ENCODE measurements around the gene OPTC. TPM values are rescaled to one million over a fixed set of nuclear protein-coding genes. Genes with fewer than 3 reads are reported as not detected.

OPTC gene
- total and polyA plus RNA-seq, 9 of the 15 experiments (the other 6 are each of a cell fraction or from before 2014, with no cell fraction given), result not detected

DNA sequence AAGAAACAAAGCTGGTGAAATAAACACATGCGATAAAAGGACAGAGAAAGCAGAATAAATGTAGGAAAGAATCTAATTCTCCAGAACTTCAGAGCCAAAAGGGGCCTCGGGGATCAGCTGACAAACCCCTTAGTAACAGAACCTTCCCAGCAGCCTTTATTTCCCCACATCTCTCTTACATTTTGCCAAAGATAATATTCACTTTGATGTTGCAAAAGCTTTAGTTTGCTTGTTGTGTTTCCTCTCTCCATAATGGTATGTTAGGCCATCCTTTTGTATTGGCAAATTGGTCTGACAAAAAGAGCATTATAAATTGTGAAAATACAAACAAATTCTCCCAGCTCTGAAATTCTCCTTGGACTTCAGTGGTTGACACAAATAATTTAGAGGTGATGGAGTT is 54.9 kb downstream of the OPTC start:
- Histone ChIP-seq H3K4me1 (replicated peaks in 1 of 2; ENCODE audit: control insufficient read depth in 2 of 2, insufficient read depth in 2 of 2, low read length in 2 of 2) (no peaks in the 10 kb centered on the region), H3K79me2 (ENCODE audit: control insufficient read depth, insufficient read depth, low read length) (no peaks in the 10 kb centered on the region), H3K9ac (ENCODE audit: insufficient read depth in 1 of 2, low read depth in 2 of 2, low read length in 2 of 2) (no peak overlapping the region), H2AFZ (ENCODE audit: low read depth, low read length) (no peak overlapping the region), H3K27me3 (ENCODE audit: control insufficient read depth in 2 of 2, insufficient read depth in 2 of 2, low read length in 2 of 2) (peaks cover 20 to 38% of the 10 kb centered on the region in 2 experiments), H3K27ac (ENCODE audit: extremely low read depth, low read depth, low read length) (no peak overlapping the region), H3K9me1 (ENCODE audit: control insufficient read depth, insufficient read depth, low read length) (no peaks in the 10 kb centered on the region), H3K4me2 (ENCODE audit: insufficient read depth, low read length) (no peak overlapping the region), H3K4me3 (no peak overlapping the region), H3K36me3 (ENCODE audit: control insufficient read depth, insufficient read depth, low read length) (no peaks in the 10 kb centered on the region), H3K9me3 (replicated peaks; ENCODE audit: control insufficient read depth, insufficient read depth, low read depth, low read length) (no peaks in the 10 kb centered on the region), H4K20me1 (replicated peaks; ENCODE audit: control insufficient read depth, insufficient read depth, low read length) (no peaks in the 10 kb centered on the region)
- 0% methylated on average over 2 of the region's 2 CpGs for WGBS (ENCODE audit: insufficient coverage, low coverage, missing lambda C conversion rate)
- TF ChIP-seq TAF7 (tag; IDR thresholded peaks at IDR 0.05) (no peak), ZNF124 (CRISPR knock-in tag; IDR thresholded peaks at IDR 0.05) (no peak), U2AF1 (optimal IDR thresholded peaks at IDR 0.05; ENCODE audit: low read depth, low read length) (no peak), SMC3 (conservative IDR thresholded peaks at IDR 0.05; ENCODE audit: insufficient read depth, low read depth, low read length) (no peak), BRCA1 (IDR thresholded peaks at IDR 0.05) (no peak), BRCA1 (CRISPR knock-in tag; IDR thresholded peaks at IDR 0.05) (no peak)
- TF ChIP-seq, protein P1, sequence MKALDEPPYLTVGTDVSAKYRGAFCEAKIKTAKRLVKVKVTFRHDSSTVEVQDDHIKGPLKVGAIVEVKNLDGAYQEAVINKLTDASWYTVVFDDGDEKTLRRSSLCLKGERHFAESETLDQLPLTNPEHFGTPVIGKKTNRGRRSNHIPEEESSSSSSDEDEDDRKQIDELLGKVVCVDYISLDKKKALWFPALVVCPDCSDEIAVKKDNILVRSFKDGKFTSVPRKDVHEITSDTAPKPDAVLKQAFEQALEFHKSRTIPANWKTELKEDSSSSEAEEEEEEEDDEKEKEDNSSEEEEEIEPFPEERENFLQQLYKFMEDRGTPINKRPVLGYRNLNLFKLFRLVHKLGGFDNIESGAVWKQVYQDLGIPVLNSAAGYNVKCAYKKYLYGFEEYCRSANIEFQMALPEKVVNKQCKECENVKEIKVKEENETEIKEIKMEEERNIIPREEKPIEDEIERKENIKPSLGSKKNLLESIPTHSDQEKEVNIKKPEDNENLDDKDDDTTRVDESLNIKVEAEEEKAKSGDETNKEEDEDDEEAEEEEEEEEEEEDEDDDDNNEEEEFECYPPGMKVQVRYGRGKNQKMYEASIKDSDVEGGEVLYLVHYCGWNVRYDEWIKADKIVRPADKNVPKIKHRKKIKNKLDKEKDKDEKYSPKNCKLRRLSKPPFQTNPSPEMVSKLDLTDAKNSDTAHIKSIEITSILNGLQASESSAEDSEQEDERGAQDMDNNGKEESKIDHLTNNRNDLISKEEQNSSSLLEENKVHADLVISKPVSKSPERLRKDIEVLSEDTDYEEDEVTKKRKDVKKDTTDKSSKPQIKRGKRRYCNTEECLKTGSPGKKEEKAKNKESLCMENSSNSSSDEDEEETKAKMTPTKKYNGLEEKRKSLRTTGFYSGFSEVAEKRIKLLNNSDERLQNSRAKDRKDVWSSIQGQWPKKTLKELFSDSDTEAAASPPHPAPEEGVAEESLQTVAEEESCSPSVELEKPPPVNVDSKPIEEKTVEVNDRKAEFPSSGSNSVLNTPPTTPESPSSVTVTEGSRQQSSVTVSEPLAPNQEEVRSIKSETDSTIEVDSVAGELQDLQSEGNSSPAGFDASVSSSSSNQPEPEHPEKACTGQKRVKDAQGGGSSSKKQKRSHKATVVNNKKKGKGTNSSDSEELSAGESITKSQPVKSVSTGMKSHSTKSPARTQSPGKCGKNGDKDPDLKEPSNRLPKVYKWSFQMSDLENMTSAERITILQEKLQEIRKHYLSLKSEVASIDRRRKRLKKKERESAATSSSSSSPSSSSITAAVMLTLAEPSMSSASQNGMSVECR (CRISPR knock-in tag; IDR thresholded peaks at IDR 0.05), result no peak
- TF ChIP-seq, protein P2, sequence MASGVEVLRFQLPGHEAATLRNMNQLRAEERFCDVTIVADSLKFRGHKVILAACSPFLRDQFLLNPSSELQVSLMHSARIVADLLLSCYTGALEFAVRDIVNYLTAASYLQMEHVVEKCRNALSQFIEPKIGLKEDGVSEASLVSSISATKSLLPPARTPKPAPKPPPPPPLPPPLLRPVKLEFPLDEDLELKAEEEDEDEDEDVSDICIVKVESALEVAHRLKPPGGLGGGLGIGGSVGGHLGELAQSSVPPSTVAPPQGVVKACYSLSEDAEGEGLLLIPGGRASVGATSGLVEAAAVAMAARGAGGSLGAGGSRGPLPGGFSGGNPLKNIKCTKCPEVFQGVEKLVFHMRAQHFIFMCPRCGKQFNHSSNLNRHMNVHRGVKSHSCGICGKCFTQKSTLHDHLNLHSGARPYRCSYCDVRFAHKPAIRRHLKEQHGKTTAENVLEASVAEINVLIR (CRISPR knock-in tag; IDR thresholded peaks at IDR 0.05), result no peak
- BruUV-seq (replicated peaks), result no TSS peak
- DNase-seq (ENCODE audit: extremely low read depth in 1 of 4, low spot score in 3 of 4) (no peak), FAIRE-seq (no peak), ATAC-seq (no peak)
- in situ Hi-C loops (cut with MboI) (no loop called here), intact Hi-C loops (cut with micrococcal nuclease) (no loop called here)
- POLR2A ChIA-PET, result interaction anchor here (0.6 to 2.0 kb wide), 6 partner anchors 11 to 30 kb away, joined by 3 to 6 read pairs (median 4); no protein-coding TSS in a partner anchor
- CTCF ChIA-PET (ENCODE audit: low intra/inter-chr PET ratio), result no interaction called here

Data from K562 (cell line).